ENCODE data around the gene KEAP1. TPM values are rescaled to one million over a fixed set of nuclear protein-coding genes. Genes with fewer than 3 reads are reported as not detected.
A peak's percentile ranks its signal among the peaks of the same experiment; 100 is the strongest.

The KEAP1 gene
- total and polyA plus RNA-seq, 2 of the 8 experiments (the other 6 are each of a cell fraction or from before 2014, with no cell fraction given) = 80.6 to 106 TPM

- H2BK20ac ChIP-seq (ENCODE audit: low read length) = 0 out of 2 replicates have a peak overlapping the region, but pooled peaks have one; percentile 6
- peaks cover 0 to 8% of the 10 kb centered on the region in 2 experiments for H4K20me1 ChIP-seq (replicated peaks in 1 of 2; ENCODE audit: control insufficient read depth in 1 of 2, insufficient read depth in 2 of 2, low read length in 2 of 2)
- H3K36me3 ChIP-seq (ENCODE audit: control insufficient read depth in 2 of 4, insufficient read depth in 4 of 4, low read length in 3 of 4) = peaks cover 10 to 40% (median 21%) of the 10 kb centered on the region in 4 experiments
- peak overlapping the region; percentile 51 for H4K5ac ChIP-seq (ENCODE audit: insufficient read length, low read depth, low read length)
- peak overlapping the region; percentile 7 to 58 for H3K4me2 ChIP-seq (ENCODE audit: insufficient read depth in 1 of 2, low read depth in 2 of 2, low read length in 2 of 2)
- POLR2A ChIA-PET (ENCODE audit: partially characterized antibody) = interaction anchor here (0.7 to 3.7 kb wide), 8 partner anchors 9 to 53 kb away, joined by 3 to 14 read pairs (median 3); no protein-coding TSS in a partner anchor
- H3K27ac ChIP-seq (ENCODE audit: low read depth, low read length) = peak overlapping the region; percentile 52
- no peaks in the 10 kb centered on the region for H3K9me3 ChIP-seq (ENCODE audit: insufficient read depth in 2 of 2, low read depth in 1 of 2, low read length in 1 of 2)
- peaks cover 3 to 24% (median 13%) of the 10 kb centered on the region in 4 experiments for H3K4me1 ChIP-seq (replicated peaks in 1 of 4; ENCODE audit: control insufficient read depth in 3 of 4, insufficient read depth in 4 of 4, low read length in 3 of 4)
- peak overlapping the region; percentile 79 for H3K18ac ChIP-seq (ENCODE audit: extremely low read depth, low read length)
- FAIRE-seq (no peak), DNase-seq (ENCODE audit: low read depth in 1 of 2, low spot score in 2 of 2) (peak in 1 of 2 experiments; percentile 58)
- H2BK15ac ChIP-seq (ENCODE audit: low read length) = peak overlapping the region; percentile 49; the same call in 1 of the 2 replicates
- H2AK5ac ChIP-seq (ENCODE audit: low read depth, low read length) = peak overlapping the region; percentile 72; the same call in 1 of the 2 replicates
- peak overlapping the region; percentile 95 for H3K4ac ChIP-seq (replicated peaks; ENCODE audit: insufficient read length, low read depth, low read length)
- peaks cover 11% of the 10 kb centered on the region for H3K79me1 ChIP-seq (ENCODE audit: low read depth, low read length)
- H3K14ac ChIP-seq (ENCODE audit: insufficient read length) = no peak overlapping the region
- peak overlapping the region; percentile 39; the same call in 1 of the 2 replicates for H2BK12ac ChIP-seq (ENCODE audit: low read depth, low read length)
- H2BK120ac ChIP-seq (replicated peaks; ENCODE audit: low read depth, low read length) = peak overlapping the region; percentile 92
- H3K9ac ChIP-seq (replicated peaks in 1 of 4; ENCODE audit: extremely low read depth in 1 of 4, low read depth in 3 of 4, low read length in 3 of 4) = no peak overlapping the region
- peak overlapping the region; percentile 41 for H2BK5ac ChIP-seq (ENCODE audit: low read depth, low read length)
- H3K79me2 ChIP-seq (ENCODE audit: control insufficient read depth in 1 of 2, insufficient read depth in 2 of 2, low read length in 2 of 2) = peaks cover 0 to 46% of the 10 kb centered on the region in 2 experiments; a peak in 2 of 4 replicates
- no peak overlapping the region for H3K23ac ChIP-seq (ENCODE audit: insufficient read length)
- H3K4me3 ChIP-seq (ENCODE audit: extremely low read depth in 1 of 4, insufficient read depth in 2 of 4, low read depth in 3 of 4, low read length in 4 of 4) = 0 out of 8 replicates have a peak overlapping the region, but pooled peaks of 1 of the 4 experiments have one; percentile 10
- peaks cover 10% of the 10 kb centered on the region; the same call in 1 of the 2 replicates for H3K23me2 ChIP-seq (ENCODE audit: low read depth, low read length)
- H2AFZ ChIP-seq (ENCODE audit: low read length) = no peak overlapping the region
- H3K56ac ChIP-seq (replicated peaks; ENCODE audit: insufficient read length, low read depth, low read length) = no peak overlapping the region
- peak overlapping the region; percentile 11; the same call in 1 of the 2 replicates for H4K8ac ChIP-seq (ENCODE audit: extremely low read depth, insufficient read depth, low read length)
- CTCF ChIA-PET (ENCODE audit: partially characterized antibody) = interaction anchor here (0.6 to 10.7 kb wide), 5 partner anchors 10 to 198 kb away, joined by 3 to 78 read pairs (median 4); no protein-coding TSS in a partner anchor
- no peaks in the 10 kb centered on the region for H3K27me3 ChIP-seq (replicated peaks in 1 of 4; ENCODE audit: control insufficient read depth in 3 of 4, extremely low read depth in 1 of 4, insufficient read depth in 3 of 4, low read length in 3 of 4)
- 75% methylated on average over 24 of the region's 24 CpGs; no CpG with 5 or more reads in 1 of the 2 experiments for WGBS, 2 experiments (ENCODE audit: extremely low coverage in 1 of 2, insufficient coverage in 1 of 2, insufficient read length in 1 of 2, insufficient replicate concordance in 2 of 2, low coverage in 1 of 2, low lambda C conversion rate in 2 of 2, missing lambda C conversion rate in 1 of 2)
- H4K91ac ChIP-seq (replicated peaks; ENCODE audit: insufficient read length, low read length) = peak overlapping the region; percentile 31
- TF ChIP-seq ATF2 (IDR thresholded peaks at IDR 0.05; ENCODE audit: low read length) = no peak
These were observed 3.5 kb downstream of the KEAP1 start for GRCh38 chr19:10499550-10500246.

Data from H1 (cell line).